H1 (cell line): ENCODE measurements around the gene BMF. TPM values are rescaled to one million over a fixed set of nuclear protein-coding genes. Genes with fewer than 3 reads are reported as not detected.

Experiments
- CHD7 ChIP-seq: fragments of 300-600 bp; sonication (generic); IDR thresholded peaks from 2 replicates; pipeline ENCODE4 v1.7.1; 2012; ENCODE audit warnings: low read length, moderate library complexity, mild to moderate bottlenecking, inconsistent platforms; ENCODE audit not compliant: insufficient replicate concordance
- polyA plus RNA-seq, 7 experiments: library from polyadenylated mRNA; depleted of rRNA in 3 of 7; stranded (reverse) in 5 of 7; unstranded in 2 of 7; fragments of >200 nt in 5 of 7; fragments of 200-250 nt in 2 of 7; gene quantifications; 1 replicate in 5 of 7; 2 replicates in 1 of 7; 4 replicates in 1 of 7; pipeline versions ENCODE4 v1.2.1 to v1.2.3, GENCODE V29; 2011 to 2013; ENCODE audit warnings: missing spikeins in 2 of 7, mixed read lengths in 2 of 7
- total RNA-seq: library from RNA; stranded (reverse); fragmentation: NEBNext Ultra II Directional; extraction: Animal tissue kit (Norgen Biotek cat#: 25700); gene quantifications from 2 replicates; pipeline ENCODE4 v1.2.1, GENCODE V29; 2021

The BMF gene
- total and polyA plus RNA-seq, 2 of the 8 experiments (the other 6 are each of a cell fraction or from before 2014, with no cell fraction given): 21.2 to 24.2 TPM

- TF ChIP-seq CHD7: no peak
- TF ChIP-seq, all 59 proteins: peak for 2
These were observed 4.8 kb downstream of the BMF start (continued) for GRCh38 chr15:40103864-40104271.
